HepG2 (cell line): ENCODE results near the gene TPO. TPM values are rescaled to one million over a fixed set of nuclear protein-coding genes. Genes with fewer than 3 reads are reported as not detected.

ENCODE experiments used
- ATAC-seq: fragments of 200-7000 bp; cut with Tn5 transposase; 3 replicates; pipeline ENCODE4 v1.9.1; 2020; ENCODE audit warnings: mild to moderate bottlenecking, moderate library complexity
- BruUV-seq: library from RNA; stranded (reverse); fragments of 400-500 nt; replicated peaks from 2 replicates; lab custom pipeline; 2021; lab: Mats Ljungman, UMichigan
- CTCF ChIA-PET: fragments of 300-600 bp; formaldehyde crosslinking; extraction: SDS; loops from one replicate; lab custom pipeline; 2021; ENCODE audit warnings: low total read pairs, inconsistent platforms, low intra/inter-chr PET ratio; lab: Yijun Ruan, JAX
- POLR2A ChIA-PET: fragments of 350-600 bp; sonication (Branson Sonifier 250); formaldehyde crosslinking; loops from one replicate; lab custom pipeline; 2020; ENCODE audit warnings: antibody characterized with exemption, inconsistent platforms; lab: Yijun Ruan, JAX
- DNase-seq: peaks from one replicate; pipeline ENCODE4 v3.0.0-alpha.2; 2015; ENCODE audit warnings: low spot score
- FAIRE-seq: peaks from 3 replicates; lab custom pipeline; 2011; peaks lifted over from hg19 to GRCh38; lab: Jason Lieb, UNC
- H2AFZ ChIP-seq: one replicate; pipeline ENCODE4 v1.6.1; 2011; ENCODE audit warnings: low read length, inconsistent platforms
- H3K27ac ChIP-seq: fragments of 300-600 bp; 3 replicates; pipeline ENCODE4 v1.8.0; 2011; ENCODE audit warnings: mixed run types, mild to moderate bottlenecking, mixed read lengths, low read length, inconsistent platforms; ENCODE audit not compliant: insufficient read depth; ENCODE audit errors: extremely low read length
- H3K27me3 ChIP-seq, 2 experiments: fragments of 200-600 bp in 1 of 2; 2 replicates in 1 of 2; 3 replicates in 1 of 2; pipeline versions ENCODE4 v1.6.0 to v1.8.0; 2011; ENCODE audit warnings: low read length in 2 of 2, mild to moderate bottlenecking in 2 of 2, moderate library complexity in 2 of 2, inconsistent platforms in 1 of 2; ENCODE audit not compliant: insufficient read depth in 2 of 2, control insufficient read depth in 1 of 2
- H3K36me3 ChIP-seq, 2 experiments: fragments of 200-600 bp in 1 of 2; replicated peaks in 1 of 2; 2 replicates in 1 of 2; 3 replicates in 1 of 2; pipeline versions ENCODE4 v1.5.1 to v1.8.0; 2011; ENCODE audit warnings: low read length in 2 of 2, inconsistent platforms in 1 of 2; ENCODE audit not compliant: insufficient read depth in 2 of 2, control insufficient read depth in 1 of 2
- H3K4me1 ChIP-seq: 2 replicates; pipeline ENCODE4 v1.5.1; 2012; ENCODE audit warnings: low read length, inconsistent platforms; ENCODE audit not compliant: insufficient read depth
- H3K4me2 ChIP-seq: 2 replicates; pipeline ENCODE4 v1.6.0; 2011; ENCODE audit warnings: low read depth, low read length, inconsistent platforms
- H3K4me3 ChIP-seq, 3 experiments: fragments of 200-600 bp in 1 of 3; sonication (generic), shearing (Covaris generic) in 1 of 3; replicated peaks in 1 of 3; 2 replicates each; pipeline ENCODE4 v1.5.1; 2011 to 2016; ENCODE audit warnings: low read length in 3 of 3, inconsistent platforms in 2 of 3, low read depth in 2 of 3, mild to moderate bottlenecking in 2 of 3, control low read depth in 1 of 3, mixed read lengths in 1 of 3; ENCODE audit not compliant: insufficient read depth in 1 of 3
- H3K79me2 ChIP-seq: one replicate; pipeline ENCODE4 v1.6.1; 2011; ENCODE audit warnings: low read length, inconsistent platforms; ENCODE audit not compliant: insufficient read depth
- H3K9ac ChIP-seq: 2 replicates; pipeline ENCODE4 v1.6.0; 2011; ENCODE audit warnings: mild to moderate bottlenecking, low read depth, low read length, inconsistent platforms; ENCODE audit not compliant: insufficient read depth
- H3K9me3 ChIP-seq: 2 replicates; pipeline ENCODE4 v1.5.1; 2012; ENCODE audit warnings: mild to moderate bottlenecking, low read length
- H4K20me1 ChIP-seq: 2 replicates; pipeline ENCODE4 v1.6.0; 2011; ENCODE audit warnings: inconsistent platforms, mild to moderate bottlenecking, low read length, moderate library complexity; ENCODE audit not compliant: insufficient read depth
- ATM ChIP-seq: fragments of 450-650 bp; IDR thresholded peaks from 2 replicates; pipeline ENCODE4 v1.7.1; 2017; ENCODE audit warnings: mild to moderate bottlenecking, borderline replicate concordance
- ESRRA ChIP-seq: sonication (generic); formaldehyde crosslinking; IDR thresholded peaks from 2 replicates; pipeline ENCODE4 v1.5.1; 2020; ENCODE audit warnings: mild to moderate bottlenecking, low read depth, missing genetic modification reagents
- FOXA1 ChIP-seq, 2 experiments: fragments of 450-650 bp in 1 of 2; sonication (generic) in 1 of 2; formaldehyde crosslinking in 1 of 2; IDR thresholded peaks; 2 replicates each; pipeline versions ENCODE4 v1.4.0 to v1.6.1; 2016 to 2020; ENCODE audit warnings: missing genetic modification reagents in 1 of 2
- GMEB2 ChIP-seq: IDR thresholded peaks from 2 replicates; pipeline ENCODE4 v1.6.1; 2016; ENCODE audit warnings: missing biosample characterization, missing genetic modification reagents, low read depth
- HHEX ChIP-seq: IDR thresholded peaks from 2 replicates; pipeline ENCODE4 v1.6.1; 2016; ENCODE audit warnings: control low read depth
- MAF1 ChIP-seq: sonication (generic); formaldehyde crosslinking; IDR thresholded peaks from 2 replicates; pipeline ENCODE4 v1.5.0; 2020; ENCODE audit warnings: missing genetic modification reagents, borderline replicate concordance
- MATR3 ChIP-seq: sonication (generic); formaldehyde crosslinking; IDR thresholded peaks from 2 replicates; pipeline ENCODE4 v1.4.0; 2020; ENCODE audit warnings: missing genetic modification reagents
- NFRKB ChIP-seq: fragments of 450-650 bp; IDR thresholded peaks from 2 replicates; pipeline ENCODE4 v1.6.1; 2017
- NR2C2 ChIP-seq: sonication (generic); formaldehyde crosslinking; IDR thresholded peaks from 2 replicates; pipeline ENCODE4 v1.4.0; 2020; ENCODE audit warnings: missing genetic modification reagents, mild to moderate bottlenecking, moderate library complexity, borderline replicate concordance
- NRL ChIP-seq: sonication (generic); formaldehyde crosslinking; IDR thresholded peaks from 2 replicates; pipeline ENCODE4 v1.5.0; 2020; ENCODE audit warnings: missing genetic modification reagents, mild to moderate bottlenecking, moderate library complexity, borderline replicate concordance
- PHF8 ChIP-seq: sonication (generic); formaldehyde crosslinking; IDR thresholded peaks from 2 replicates; pipeline ENCODE4 v1.5.0; 2020; ENCODE audit warnings: missing genetic modification reagents
- SOX13 ChIP-seq, 3 experiments: fragments of 450-650 bp in 1 of 3; sonication (generic) in 1 of 3; formaldehyde crosslinking in 1 of 3; IDR thresholded peaks in 2 of 3; conservative IDR thresholded peaks in 1 of 3; 2 replicates each; pipeline versions ENCODE4 v1.5.0 to v1.6.1; 2016 to 2020; ENCODE audit warnings: antibody characterized with exemption in 1 of 3, mild to moderate bottlenecking in 1 of 3, missing compliant biosample characterization in 1 of 3, missing genetic modification reagents in 1 of 3, moderate library complexity in 1 of 3
- ZBTB38 ChIP-seq: sonication (generic); formaldehyde crosslinking; IDR thresholded peaks from 2 replicates; pipeline ENCODE4 v1.5.1; 2020; ENCODE audit warnings: mild to moderate bottlenecking, missing genetic modification reagents
- ZBTB42 ChIP-seq: sonication (generic); formaldehyde crosslinking; IDR thresholded peaks from 2 replicates; pipeline ENCODE4 v1.5.0; 2020; ENCODE audit warnings: mild to moderate bottlenecking, missing genetic modification reagents
- ZNF10 ChIP-seq: sonication (generic); formaldehyde crosslinking; IDR thresholded peaks from 2 replicates; pipeline ENCODE4 v1.4.0; 2020; ENCODE audit warnings: mild to moderate bottlenecking, low read depth, missing genetic modification reagents, borderline replicate concordance
- ZNF431 ChIP-seq: sonication (generic); formaldehyde crosslinking; IDR thresholded peaks from 2 replicates; pipeline ENCODE4 v1.9.0; 2022; ENCODE audit warnings: missing genetic modification reagents, low read depth, mild to moderate bottlenecking, borderline replicate concordance
- ZNF557 ChIP-seq: sonication (generic); formaldehyde crosslinking; IDR thresholded peaks from 2 replicates; pipeline ENCODE4 v1.4.0; 2020; ENCODE audit warnings: missing genetic modification reagents
- WGBS: methylation state at CpG from one replicate; pipeline ENCODE4 v1.1.6; 2017; ENCODE audit warnings: low lambda C conversion rate; 5-methylcytosine and 5-hydroxymethylcytosine counted together
- in situ Hi-C: cut with HindIII; loops from 2 replicates; pipeline ENCODE4 v1.10.0; 2017; ENCODE audit warnings: low pct_unique_long_range_greater_than_20kb; ENCODE audit not compliant: extremely low pct_ligation_motif_present
- intact Hi-C: fragments of 100-400 bp; cut with micrococcal nuclease; formaldehyde crosslinking; loops from one replicate; pipeline ENCODE4 v1.10.0; 2022; ENCODE audit not compliant: unreplicated experiment
- polyA plus RNA-seq, 8 experiments: library from polyadenylated mRNA; depleted of rRNA in 3 of 8; stranded (reverse) in 7 of 8; unstranded in 1 of 8; fragments of >200 nt; fragmentation: Illumina TruSeq in 4 of 8; extraction: Trizol in 4 of 8; gene quantifications; 2 replicates each; pipeline versions ENCODE4 v1.2.1 to v1.2.3, GENCODE V29; 2011 to 2016; ENCODE audit warnings: low read depth in 4 of 8, missing spikeins in 1 of 8, mixed read lengths in 1 of 8; ENCODE audit not compliant: insufficient read depth in 1 of 8
- total RNA-seq, 5 experiments: library from RNA; depleted of rRNA; stranded (reverse); fragments of >200 nt; fragmentation: Illumina TruSeq; extraction: Trizol; gene quantifications; 2 replicates each; pipeline ENCODE4 v1.2.3, GENCODE V29; 2016; ENCODE audit warnings: low read depth in 1 of 5
- TF ChIP-seq, protein P1 (sequence below): sonication (generic); formaldehyde crosslinking; IDR thresholded peaks from 2 replicates; pipeline ENCODE4 v1.4.0; 2020; ENCODE audit warnings: mild to moderate bottlenecking, missing genetic modification reagents
- TF ChIP-seq, protein P2 (sequence below): sonication (generic); formaldehyde crosslinking; IDR thresholded peaks from 2 replicates; pipeline ENCODE4 v1.8.1; 2023; ENCODE audit warnings: mild to moderate bottlenecking, inconsistent platforms, moderate library complexity, missing genetic modification reagents, borderline replicate concordance

Gene TPO
- total and polyA plus RNA-seq, 2 of the 13 experiments (the other 11 are each of a cell fraction or from before 2014, with no cell fraction given): not detected

GRCh38 chr2:1462994-1463393 lies 49.7 kb downstream of the TPO start:
- Histone ChIP-seq H3K36me3 (no peaks in the 10 kb centered on the region), H3K4me1 (no peaks in the 10 kb centered on the region), H3K27me3 (peaks cover 0 to 3% of the 10 kb centered on the region in 2 experiments; a peak in 1 of 5 replicates), H2AFZ (no peak overlapping the region), H3K9ac (no peak overlapping the region), H3K4me2 (no peak overlapping the region), H3K9me3 (no peaks in the 10 kb centered on the region), H3K4me3 (no peak overlapping the region)
- no peak for FAIRE-seq
- 14% methylated on average over 4 of the region's 4 CpGs for WGBS
- DNase-seq: no peak
- ChIA-PET POLR2A (no interaction called here), CTCF (no interaction called here)
- ATAC-seq: no peak
- in situ Hi-C loops: no loop called here
- TF ChIP-seq ZNF431 (no peak), HHEX (CRISPR knock-in tag) (no peak), NR2C2 (no peak), NFRKB (no peak), MAF1 (CRISPR knock-in tag) (no peak), ZNF10 (CRISPR knock-in tag) (no peak), SOX13 (IDR thresholded peaks at IDR 0.05) (no peak), SOX13 (CRISPR knock-in tag; conservative IDR thresholded peaks at IDR 0.05 in 1 of 2, IDR thresholded peaks at IDR 0.05 in 1 of 2) (no peak), GMEB2 (no peak), FOXA1 (IDR thresholded peaks at IDR 0.05) (no peak), FOXA1 (CRISPR knock-in tag; IDR thresholded peaks at IDR 0.05) (no peak), ZBTB38 (CRISPR knock-in tag) (no peak), ESRRA (CRISPR knock-in tag) (no peak), MATR3 (CRISPR knock-in tag) (no peak), ZNF557 (CRISPR knock-in tag) (no peak), PHF8 (CRISPR knock-in tag) (no peak), ZBTB42 (no peak), ATM (no peak), NRL (CRISPR knock-in tag) (no peak)
- TF ChIP-seq, protein P1, sequence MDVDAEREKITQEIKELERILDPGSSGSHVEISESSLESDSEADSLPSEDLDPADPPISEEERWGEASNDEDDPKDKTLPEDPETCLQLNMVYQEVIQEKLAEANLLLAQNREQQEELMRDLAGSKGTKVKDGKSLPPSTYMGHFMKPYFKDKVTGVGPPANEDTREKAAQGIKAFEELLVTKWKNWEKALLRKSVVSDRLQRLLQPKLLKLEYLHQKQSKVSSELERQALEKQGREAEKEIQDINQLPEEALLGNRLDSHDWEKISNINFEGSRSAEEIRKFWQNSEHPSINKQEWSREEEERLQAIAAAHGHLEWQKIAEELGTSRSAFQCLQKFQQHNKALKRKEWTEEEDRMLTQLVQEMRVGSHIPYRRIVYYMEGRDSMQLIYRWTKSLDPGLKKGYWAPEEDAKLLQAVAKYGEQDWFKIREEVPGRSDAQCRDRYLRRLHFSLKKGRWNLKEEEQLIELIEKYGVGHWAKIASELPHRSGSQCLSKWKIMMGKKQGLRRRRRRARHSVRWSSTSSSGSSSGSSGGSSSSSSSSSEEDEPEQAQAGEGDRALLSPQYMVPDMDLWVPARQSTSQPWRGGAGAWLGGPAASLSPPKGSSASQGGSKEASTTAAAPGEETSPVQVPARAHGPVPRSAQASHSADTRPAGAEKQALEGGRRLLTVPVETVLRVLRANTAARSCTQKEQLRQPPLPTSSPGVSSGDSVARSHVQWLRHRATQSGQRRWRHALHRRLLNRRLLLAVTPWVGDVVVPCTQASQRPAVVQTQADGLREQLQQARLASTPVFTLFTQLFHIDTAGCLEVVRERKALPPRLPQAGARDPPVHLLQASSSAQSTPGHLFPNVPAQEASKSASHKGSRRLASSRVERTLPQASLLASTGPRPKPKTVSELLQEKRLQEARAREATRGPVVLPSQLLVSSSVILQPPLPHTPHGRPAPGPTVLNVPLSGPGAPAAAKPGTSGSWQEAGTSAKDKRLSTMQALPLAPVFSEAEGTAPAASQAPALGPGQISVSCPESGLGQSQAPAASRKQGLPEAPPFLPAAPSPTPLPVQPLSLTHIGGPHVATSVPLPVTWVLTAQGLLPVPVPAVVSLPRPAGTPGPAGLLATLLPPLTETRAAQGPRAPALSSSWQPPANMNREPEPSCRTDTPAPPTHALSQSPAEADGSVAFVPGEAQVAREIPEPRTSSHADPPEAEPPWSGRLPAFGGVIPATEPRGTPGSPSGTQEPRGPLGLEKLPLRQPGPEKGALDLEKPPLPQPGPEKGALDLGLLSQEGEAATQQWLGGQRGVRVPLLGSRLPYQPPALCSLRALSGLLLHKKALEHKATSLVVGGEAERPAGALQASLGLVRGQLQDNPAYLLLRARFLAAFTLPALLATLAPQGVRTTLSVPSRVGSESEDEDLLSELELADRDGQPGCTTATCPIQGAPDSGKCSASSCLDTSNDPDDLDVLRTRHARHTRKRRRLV (CRISPR knock-in tag): no peak
- TF ChIP-seq, protein P2, sequence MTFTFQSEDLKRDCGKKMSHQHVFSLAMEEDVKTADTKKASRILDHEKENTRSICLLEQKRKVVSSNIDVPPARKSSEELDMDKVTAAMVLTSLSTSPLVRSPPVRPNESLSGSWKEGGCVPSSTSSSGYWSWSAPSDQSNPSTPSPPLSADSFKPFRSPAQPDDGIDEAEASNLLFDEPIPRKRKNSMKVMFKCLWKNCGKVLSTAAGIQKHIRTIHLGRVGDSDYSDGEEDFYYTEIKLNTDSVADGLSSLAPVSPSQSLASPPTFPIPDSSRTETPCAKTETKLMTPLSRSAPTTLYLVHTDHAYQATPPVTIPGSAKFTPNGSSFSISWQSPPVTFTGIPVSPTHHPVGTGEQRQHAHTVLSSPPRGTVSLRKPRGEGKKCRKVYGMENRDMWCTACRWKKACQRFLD (CRISPR knock-in tag): no peak
- TF ChIP-seq, all 625 proteins: peak for 0
- no peaks in the 10 kb centered on the region for H3K79me2 ChIP-seq
- intact Hi-C loops: no loop called here
- H3K27ac ChIP-seq: no peak overlapping the region
- H4K20me1 ChIP-seq: no peaks in the 10 kb centered on the region
- BruUV-seq: no TSS peak
